ENCODE results near the gene HRH2.

Gene HRH2

GRCh38 chr5:175686396-175686795 lies 28.5 kb downstream of the HRH2 start:
- no peak for DNase-seq (ENCODE audit: extremely low spot score)
- ChIA-PET CTCF (no interaction called here), POLR2A (no interaction called here)
- TF ChIP-seq FOXM1 (IDR thresholded peaks at IDR 0.05; ENCODE audit: borderline replicate concordance) (no peak), ELF4 (IDR thresholded peaks at IDR 0.05) (no peak), BHLHE40 (IDR thresholded peaks at IDR 0.05; ENCODE audit: borderline replicate concordance) (no peak), ARNT (IDR thresholded peaks at IDR 0.05) (no peak), HDGF (IDR thresholded peaks at IDR 0.05; ENCODE audit: borderline replicate concordance) (no peak), CTBP1 (IDR thresholded peaks at IDR 0.05; ENCODE audit: borderline replicate concordance) (no peak), SUZ12 (IDR thresholded peaks at IDR 0.05) (no peak)
- TF ChIP-seq, protein P1, sequence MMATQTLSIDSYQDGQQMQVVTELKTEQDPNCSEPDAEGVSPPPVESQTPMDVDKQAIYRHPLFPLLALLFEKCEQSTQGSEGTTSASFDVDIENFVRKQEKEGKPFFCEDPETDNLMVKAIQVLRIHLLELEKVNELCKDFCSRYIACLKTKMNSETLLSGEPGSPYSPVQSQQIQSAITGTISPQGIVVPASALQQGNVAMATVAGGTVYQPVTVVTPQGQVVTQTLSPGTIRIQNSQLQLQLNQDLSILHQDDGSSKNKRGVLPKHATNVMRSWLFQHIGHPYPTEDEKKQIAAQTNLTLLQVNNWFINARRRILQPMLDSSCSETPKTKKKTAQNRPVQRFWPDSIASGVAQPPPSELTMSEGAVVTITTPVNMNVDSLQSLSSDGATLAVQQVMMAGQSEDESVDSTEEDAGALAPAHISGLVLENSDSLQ (IDR thresholded peaks at IDR 0.05): no peak

DNA sequence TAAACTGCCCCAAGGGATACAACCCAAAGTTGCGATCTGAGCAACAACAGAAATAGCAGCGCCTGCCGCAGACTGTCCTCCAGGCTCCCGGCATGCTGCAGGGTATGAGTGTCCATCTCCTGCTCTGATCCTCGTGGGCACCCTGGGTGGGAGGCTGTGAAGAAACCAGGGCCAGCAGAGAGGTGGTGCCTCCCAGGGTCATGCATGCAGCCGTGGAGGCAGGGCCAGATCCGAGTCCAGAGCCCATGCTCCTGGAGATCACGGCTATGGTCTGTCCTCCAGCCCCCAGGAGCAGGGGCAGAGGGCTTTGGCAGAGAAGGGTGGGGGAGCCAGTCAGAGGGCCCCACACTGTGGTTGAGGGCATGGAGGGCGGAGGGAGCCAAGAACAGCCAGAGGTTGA lies 29.0 kb downstream of the HRH2 start:
- ChIA-PET POLR2A (no interaction called here), CTCF (no interaction called here)
- TF ChIP-seq SUZ12 (IDR thresholded peaks at IDR 0.05): no peak
- no peak for TF ChIP-seq FOXA1 (IDR thresholded peaks at IDR 0.05)
- no peak for TF ChIP-seq TARDBP (IDR thresholded peaks at IDR 0.05)
- TF ChIP-seq BHLHE40 (IDR thresholded peaks at IDR 0.05; ENCODE audit: borderline replicate concordance): no peak
- no peak for TF ChIP-seq ZNF384 (IDR thresholded peaks at IDR 0.05)
- no peak for TF ChIP-seq NFRKB (IDR thresholded peaks at IDR 0.05)
- no peak for TF ChIP-seq CTBP1 (IDR thresholded peaks at IDR 0.05; ENCODE audit: borderline replicate concordance)
- TF ChIP-seq FOXK2 (IDR thresholded peaks at IDR 0.05): no peak
- TF ChIP-seq, protein P1 (IDR thresholded peaks at IDR 0.05): no peak
- TF ChIP-seq HDGF (IDR thresholded peaks at IDR 0.05; ENCODE audit: borderline replicate concordance): no peak
- TF ChIP-seq ARNT (IDR thresholded peaks at IDR 0.05): no peak
- no peak for TF ChIP-seq FOXM1 (IDR thresholded peaks at IDR 0.05; ENCODE audit: borderline replicate concordance)
- no peak for TF ChIP-seq SP1 (IDR thresholded peaks at IDR 0.05)
- no peak for DNase-seq (ENCODE audit: extremely low spot score)

DNA sequence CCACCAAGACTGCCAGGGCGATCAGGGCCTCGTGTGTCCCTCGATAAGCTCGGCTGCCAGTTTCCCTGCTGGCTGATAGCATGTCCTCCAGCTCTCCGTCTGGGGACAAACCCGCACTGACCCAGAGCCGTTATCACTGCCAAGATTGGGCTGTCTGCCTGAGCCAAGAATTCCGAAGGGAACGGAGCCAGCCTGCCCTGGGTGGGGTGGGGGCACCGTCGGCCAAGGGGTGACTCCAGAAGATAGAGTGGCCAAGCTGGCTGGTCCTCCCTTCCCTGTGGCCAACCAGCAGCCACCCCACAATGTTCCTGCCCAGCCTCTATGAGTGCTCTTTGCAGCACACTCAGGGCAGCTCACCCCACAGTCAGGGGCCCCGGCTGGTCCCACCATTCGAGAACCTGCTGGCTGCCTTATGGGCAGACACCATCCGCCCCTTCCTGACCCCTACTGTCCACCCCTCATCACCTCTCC lies 29.4 kb downstream of the HRH2 start:
- CTCF ChIA-PET: no interaction called here
- TF ChIP-seq L3MBTL2 (conservative IDR thresholded peaks at IDR 0.05) (no peak), HDGF (IDR thresholded peaks at IDR 0.05; ENCODE audit: borderline replicate concordance) (no peak), NFRKB (IDR thresholded peaks at IDR 0.05) (no peak), FOXM1 (IDR thresholded peaks at IDR 0.05; ENCODE audit: borderline replicate concordance) (no peak), FOXA1 (IDR thresholded peaks at IDR 0.05) (no peak), LEF1 (IDR thresholded peaks at IDR 0.05; ENCODE audit: borderline replicate concordance) (no peak), FOXK2 (IDR thresholded peaks at IDR 0.05) (no peak), SP1 (IDR thresholded peaks at IDR 0.05) (no peak), ARNT (IDR thresholded peaks at IDR 0.05) (no peak)
- POLR2A ChIA-PET: no interaction called here
- DNase-seq (ENCODE audit: extremely low spot score): no peak

DNA sequence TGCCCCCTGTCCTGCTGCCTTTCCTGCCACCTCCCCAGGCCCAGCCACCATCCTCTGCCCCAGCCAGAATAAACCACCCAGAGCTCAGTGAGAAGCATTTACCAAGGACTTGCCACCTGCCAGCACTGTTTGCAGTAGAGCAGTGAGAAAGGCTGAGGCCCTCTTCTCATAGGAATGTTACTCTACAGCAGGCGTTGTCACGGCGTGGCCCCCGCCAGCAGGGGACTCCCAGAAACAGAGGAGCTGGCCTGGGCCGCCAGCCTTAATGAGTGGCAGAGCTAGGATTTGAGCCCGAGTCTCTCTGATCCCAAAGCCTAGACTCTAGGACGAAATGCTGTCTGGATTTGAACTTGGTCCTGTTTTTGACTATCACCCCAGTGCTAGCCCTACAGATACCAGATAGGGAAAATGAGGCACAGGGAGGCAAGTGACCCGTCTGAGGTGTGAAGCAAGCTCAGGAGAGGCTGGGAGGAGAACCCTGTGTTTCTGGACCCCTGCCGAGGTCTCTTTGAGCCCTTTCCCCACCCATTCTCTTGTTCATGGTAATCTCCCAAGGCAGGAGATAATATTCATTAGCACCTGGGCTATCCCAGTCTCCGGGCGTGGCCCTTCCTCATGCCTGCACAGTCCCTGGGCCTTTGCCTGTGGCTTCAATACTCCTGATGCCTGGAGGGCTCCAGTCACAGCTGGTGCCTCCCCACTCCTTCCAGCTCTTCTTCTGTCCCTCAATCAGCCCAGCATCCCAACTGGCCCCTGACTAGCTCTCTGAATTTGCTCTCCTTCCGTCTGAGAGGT lies 30.7 kb downstream of the HRH2 start:
- DNase-seq (ENCODE audit: extremely low spot score): no peak
- POLR2A ChIA-PET: no interaction called here
- CTCF ChIA-PET: interaction anchor here (0.9 kb wide), 1 partner anchor 156 kb away, joined by 3 read pairs; no protein-coding TSS in a partner anchor
- no peak for TF ChIP-seq FOXK2 (IDR thresholded peaks at IDR 0.05)
- TF ChIP-seq SP1 (IDR thresholded peaks at IDR 0.05): no peak
- TF ChIP-seq TARDBP (IDR thresholded peaks at IDR 0.05): no peak
- TF ChIP-seq SUZ12 (IDR thresholded peaks at IDR 0.05): no peak
- TF ChIP-seq ARNT (IDR thresholded peaks at IDR 0.05): no peak

- POLR2A ChIA-PET: no interaction called here
- DNase-seq (ENCODE audit: extremely low spot score): no peak
- TF ChIP-seq FOXM1 (IDR thresholded peaks at IDR 0.05; ENCODE audit: borderline replicate concordance) (no peak), ARNT (IDR thresholded peaks at IDR 0.05) (no peak), BHLHE40 (IDR thresholded peaks at IDR 0.05; ENCODE audit: borderline replicate concordance) (no peak), TARDBP (IDR thresholded peaks at IDR 0.05) (no peak), CTBP1 (IDR thresholded peaks at IDR 0.05; ENCODE audit: borderline replicate concordance) (no peak), LEF1 (IDR thresholded peaks at IDR 0.05; ENCODE audit: borderline replicate concordance) (no peak), ELF4 (IDR thresholded peaks at IDR 0.05) (no peak), FOXK2 (IDR thresholded peaks at IDR 0.05) (no peak), SP1 (IDR thresholded peaks at IDR 0.05) (no peak), FOXA1 (IDR thresholded peaks at IDR 0.05) (no peak), L3MBTL2 (conservative IDR thresholded peaks at IDR 0.05) (no peak), SUZ12 (IDR thresholded peaks at IDR 0.05) (no peak), ZNF384 (IDR thresholded peaks at IDR 0.05) (no peak), HDGF (IDR thresholded peaks at IDR 0.05; ENCODE audit: borderline replicate concordance) (no peak), NFRKB (IDR thresholded peaks at IDR 0.05) (no peak)
- TF ChIP-seq, protein P1 (IDR thresholded peaks at IDR 0.05): no peak
- CTCF ChIA-PET: interaction anchor here (0.6 to 1.0 kb wide), 3 partner anchors 155 to 992 kb away, joined by 3 to 4 read pairs (median 3); no protein-coding TSS in a partner anchor
Measured at GRCh38 chr5:175689147-175689991, 31.5 kb downstream of the HRH2 start.

All from HEK293T (cell line).